K562 (cell line): ENCODE results near the gene FGF22. TPM values are rescaled to one million over a fixed set of nuclear protein-coding genes. Genes with fewer than 3 reads are reported as not detected.
A peak's percentile ranks its signal among the peaks of the same experiment; 100 is the strongest.

Source experiments
- ATAC-seq: fragments of 200-7000 bp; cut with Tn5 transposase; 3 replicates; pipeline ENCODE4 v1.9.1; 2020; ENCODE audit warnings: moderate library complexity
- BruUV-seq: library from RNA; stranded (reverse); fragments of 400-500 nt; replicated peaks from 2 replicates; lab custom pipeline; 2021; lab: Mats Ljungman, UMichigan
- CTCF ChIA-PET: fragments of 300-600 bp; formaldehyde crosslinking; extraction: SDS; loops from one replicate; lab custom pipeline; 2021; ENCODE audit warnings: low intra/inter-chr PET ratio; lab: Yijun Ruan, JAX
- POLR2A ChIA-PET: fragments of 300-600, 350-650 bp; sonication (Branson Sonifier 250); formaldehyde crosslinking; extraction: SDS; loops from one replicate; lab custom pipeline; 2021; ENCODE audit warnings: antibody characterized with exemption, inconsistent platforms; lab: Yijun Ruan, JAX
- DNase-seq, 4 experiments: peaks; one replicate each; pipeline versions ENCODE4 v3.0.0 to v3.0.0-alpha.2; 2011 to 2018; ENCODE audit warnings: low spot score in 3 of 4, mixed read lengths in 3 of 4; ENCODE audit errors: extremely low read depth in 1 of 4
- FAIRE-seq: peaks from 2 replicates; lab custom pipeline; 2011; peaks lifted over from hg19 to GRCh38; lab: Jason Lieb, UNC
- H2AFZ ChIP-seq: 2 replicates; pipeline ENCODE4 v1.6.0; 2011; ENCODE audit warnings: low read depth, low read length, control low read depth, inconsistent platforms
- H3K27ac ChIP-seq: fragments of 200-600 bp; 3 replicates; pipeline ENCODE4 v1.8.0; 2011; ENCODE audit warnings: low read depth, mild to moderate bottlenecking, control low read depth, inconsistent platforms, low read length, moderate library complexity, mixed read lengths; ENCODE audit errors: extremely low read depth
- H3K27me3 ChIP-seq, 2 experiments: fragments of 300-600 bp in 1 of 2; 2 replicates in 1 of 2; 3 replicates in 1 of 2; pipeline versions ENCODE4 v1.6.0 to v1.8.0; 2011; ENCODE audit warnings: inconsistent platforms in 2 of 2, low read length in 2 of 2, mild to moderate bottlenecking in 1 of 2, mixed read lengths in 1 of 2, moderate library complexity in 1 of 2; ENCODE audit not compliant: control insufficient read depth in 2 of 2, insufficient read depth in 2 of 2
- H3K36me3 ChIP-seq: fragments of 300-600 bp; 3 replicates; pipeline ENCODE4 v1.8.0; 2011; ENCODE audit warnings: mild to moderate bottlenecking, low read length, inconsistent platforms; ENCODE audit not compliant: control insufficient read depth, insufficient read depth
- H3K4me1 ChIP-seq, 2 experiments: fragments of 200-600 bp in 1 of 2; replicated peaks in 1 of 2; 2 replicates in 1 of 2; 3 replicates in 1 of 2; pipeline versions ENCODE4 v1.5.1 to v1.8.0; 2011; ENCODE audit warnings: inconsistent platforms in 2 of 2, low read length in 2 of 2, mild to moderate bottlenecking in 1 of 2, mixed read lengths in 1 of 2, moderate library complexity in 1 of 2; ENCODE audit not compliant: control insufficient read depth in 2 of 2, insufficient read depth in 2 of 2
- H3K4me2 ChIP-seq: 2 replicates; pipeline ENCODE4 v1.6.1; 2011; ENCODE audit warnings: low read length, control low read depth, inconsistent platforms, mixed read lengths; ENCODE audit not compliant: insufficient read depth
- H3K4me3 ChIP-seq: fragments of 200-600 bp; sonication (generic), shearing (Covaris generic); 2 replicates; pipeline ENCODE4 v1.5.1; 2016; ENCODE audit warnings: control low read depth, inconsistent platforms
- H3K79me2 ChIP-seq: fragments of 200-600 bp; 3 replicates; pipeline ENCODE4 v1.8.0; 2011; ENCODE audit warnings: low read length, inconsistent platforms; ENCODE audit not compliant: control insufficient read depth, insufficient read depth
- H3K9ac ChIP-seq, 2 experiments: 2 replicates each; pipeline versions ENCODE4 v1.6.0 to v1.6.1; 2011; ENCODE audit warnings: low read depth in 2 of 2, low read length in 2 of 2, control low read depth in 1 of 2, inconsistent platforms in 1 of 2, mild to moderate bottlenecking in 1 of 2, mixed read lengths in 1 of 2; ENCODE audit not compliant: insufficient read depth in 1 of 2
- H3K9me1 ChIP-seq: one replicate; pipeline ENCODE4 v1.6.0; 2011; ENCODE audit warnings: inconsistent platforms, mild to moderate bottlenecking, low read length, moderate library complexity; ENCODE audit not compliant: control insufficient read depth, insufficient read depth
- H3K9me3 ChIP-seq: replicated peaks from 2 replicates; pipeline ENCODE4 v1.5.1; 2011; ENCODE audit warnings: low read depth, low read length, inconsistent platforms; ENCODE audit not compliant: control insufficient read depth, insufficient read depth
- H4K20me1 ChIP-seq: replicated peaks from 2 replicates; pipeline ENCODE4 v1.6.1; 2011; ENCODE audit warnings: low read length, inconsistent platforms, mixed read lengths; ENCODE audit not compliant: control insufficient read depth, insufficient read depth
- HNRNPL ChIP-seq: fragments of 200-400 bp; formaldehyde crosslinking; IDR thresholded peaks from 2 replicates; pipeline ENCODE4 v1.6.1; 2017; ENCODE audit warnings: low read depth, mild to moderate bottlenecking, low read length
- NELFE ChIP-seq: IDR thresholded peaks from 2 replicates; pipeline ENCODE4 v1.6.1; 2011; ENCODE audit warnings: mild to moderate bottlenecking; ENCODE audit not compliant: insufficient read depth, insufficient read length
- PHF8 ChIP-seq: fragments of 200-600 bp; sonication (generic); IDR thresholded peaks from 2 replicates; pipeline ENCODE4 v1.6.1; 2012; ENCODE audit warnings: mixed run types, mild to moderate bottlenecking, inconsistent platforms, low read length, moderate library complexity, borderline replicate concordance
- POLR2G ChIP-seq: fragments of 200-400 bp; formaldehyde crosslinking; IDR thresholded peaks from 2 replicates; pipeline ENCODE4 v1.6.1; 2017; ENCODE audit warnings: low read depth, mild to moderate bottlenecking, antibody characterized with exemption, low read length, moderate library complexity
- POLR3G ChIP-seq: IDR thresholded peaks from 2 replicates; pipeline ENCODE4 v1.6.1; 2011; ENCODE audit not compliant: insufficient read length, insufficient replicate concordance; ENCODE audit errors: extremely low read depth
- RBM22 ChIP-seq: fragments of 200-400 bp; formaldehyde crosslinking; IDR thresholded peaks from 2 replicates; pipeline ENCODE4 v1.6.1; 2018; ENCODE audit warnings: low read length, low read depth; ENCODE audit not compliant: poor library complexity, severe bottlenecking
- SRF ChIP-seq, 2 experiments: fragments of 250-450, 450-650 bp in 1 of 2; sonication (Bioruptor Pico) in 1 of 2; sonication (generic) in 1 of 2; formaldehyde crosslinking; IDR thresholded peaks; 2 replicates each; pipeline versions ENCODE4 v1.5.0 to v1.5.1; 2020 to 2022; ENCODE audit warnings: mild to moderate bottlenecking in 1 of 2, missing genetic modification reagents in 1 of 2
- TAF15 ChIP-seq: fragments of 200-400 bp; formaldehyde crosslinking; IDR thresholded peaks from 2 replicates; pipeline ENCODE4 v1.6.1; 2017; ENCODE audit warnings: mild to moderate bottlenecking, low read depth, low read length, moderate library complexity
- ZNF311 ChIP-seq: fragments of 250-450 bp; sonication (Bioruptor Pico); IDR thresholded peaks from 2 replicates; pipeline ENCODE4 v1.4.0; 2020; ENCODE audit warnings: mild to moderate bottlenecking, moderate library complexity
- ZNF384 ChIP-seq: IDR thresholded peaks from 2 replicates; pipeline ENCODE4 v1.6.1; 2012; ENCODE audit warnings: low read depth, low read length, improper control_type of control experiment
- WGBS: fragments of 100-300 bp; shearing (Covaris generic); methylation state at CpG from one replicate; pipeline ENCODE4 v1.1.6; 2016; ENCODE audit warnings: low coverage, mixed read lengths; ENCODE audit not compliant: insufficient coverage; ENCODE audit errors: missing lambda C conversion rate; 5-methylcytosine and 5-hydroxymethylcytosine counted together
- in situ Hi-C: fragments of 300-500 bp; cut with MboI; formaldehyde crosslinking; loops from 4 replicates; pipeline ENCODE4 v1.15.0; 2018; ENCODE audit warnings: inconsistent platforms, mixed read lengths
- intact Hi-C: fragments of 100-400 bp; cut with micrococcal nuclease; formaldehyde crosslinking; loops from 2 replicates; pipeline ENCODE4 v1.14.2; 2022
- polyA plus RNA-seq, 8 experiments: library from polyadenylated mRNA; depleted of rRNA in 4 of 8; stranded (reverse) in 5 of 8; unstranded in 3 of 8; fragments of >200 nt; fragmentation: Nextera tagmentation in 2 of 8; fragmentation: Illumina TruSeq in 1 of 8; extraction: Ambion mirVana in 2 of 8; extraction: Trizol in 1 of 8; gene quantifications; 2 replicates each; pipeline versions ENCODE4 v1.2.1 to v1.2.3, GENCODE V29; 2011 to 2014; ENCODE audit warnings: inconsistent platforms in 1 of 8, missing spikeins in 1 of 8
- total RNA-seq, 7 experiments: library from RNA; depleted of rRNA in 6 of 7; stranded (reverse); fragments of >200 nt in 6 of 7; fragmentation: Illumina TruSeq in 2 of 7; extraction: Trizol in 2 of 7; gene quantifications; 2 replicates each; pipeline versions ENCODE4 v1.2.1 to v1.2.3, GENCODE V29; 2011 to 2021; ENCODE audit warnings: low replicate concordance in 1 of 7
- TF ChIP-seq, protein P1 (sequence below): sonication (generic); IDR thresholded peaks from 2 replicates; pipeline ENCODE4 v1.6.1; 2016
- TF ChIP-seq, protein P2 (sequence below): sonication (generic); formaldehyde crosslinking; IDR thresholded peaks from 2 replicates; pipeline ENCODE4 v1.8.0; 2023; ENCODE audit warnings: missing genetic modification reagents, mild to moderate bottlenecking, borderline replicate concordance

Gene FGF22
- total and polyA plus RNA-seq, 9 of the 15 experiments (the other 6 are each of a cell fraction or from before 2014, with no cell fraction given): 0.14 to 2.2 (median 0.86) TPM; not detected in 4

DNA sequence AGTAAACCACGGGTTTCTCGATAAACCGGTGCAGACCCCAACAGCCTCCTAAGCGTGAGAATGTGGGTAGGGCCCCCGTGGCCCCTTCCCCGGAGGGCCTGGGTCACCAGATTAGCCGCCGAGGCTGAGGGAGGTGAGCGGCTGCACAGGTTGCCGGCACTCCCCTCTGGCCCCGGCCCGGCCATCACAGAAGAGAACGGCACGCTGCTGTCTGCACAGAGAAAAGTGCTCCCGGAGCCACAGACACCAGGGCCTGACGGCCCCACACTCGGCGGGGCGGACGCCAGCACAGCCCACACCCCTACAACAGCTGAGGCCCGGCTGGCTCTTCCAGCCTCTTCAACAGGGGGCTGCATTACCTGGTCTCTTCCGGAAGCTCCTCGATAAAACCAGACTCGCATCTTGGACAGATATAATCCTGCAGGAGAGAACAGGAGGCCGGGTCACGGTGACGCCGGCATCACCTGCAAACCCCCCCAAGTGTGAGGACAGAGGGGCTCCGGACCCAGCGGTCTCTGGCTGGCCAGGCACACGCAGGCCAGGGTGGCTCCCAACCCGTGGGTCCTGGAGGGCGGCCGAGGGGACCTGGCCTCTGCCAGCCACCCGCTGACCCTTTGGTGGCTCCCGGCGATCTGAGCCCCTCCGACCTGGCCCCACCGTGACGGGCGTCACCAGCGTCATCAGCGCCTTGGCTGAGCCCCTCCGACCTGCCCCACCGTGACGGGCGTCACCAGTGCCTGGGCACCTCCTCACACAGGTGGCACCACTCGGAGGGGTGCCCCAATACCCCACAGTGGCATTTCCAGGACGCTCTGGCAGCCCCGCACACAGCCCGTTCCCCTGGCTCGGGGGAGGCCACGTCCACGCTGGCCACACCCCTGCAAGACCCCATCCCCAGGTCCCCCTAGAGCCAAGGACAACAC, 13.0 kb downstream of the FGF22 start:
- Histone ChIP-seq H3K4me2 (no peak overlapping the region), H3K9me3 (no peaks in the 10 kb centered on the region), H3K27me3 (no peaks in the 10 kb centered on the region), H3K36me3 (peaks cover 91% of the 10 kb centered on the region; the same call in 2 of the 3 replicates), H2AFZ (no peak overlapping the region), H3K9me1 (no peaks in the 10 kb centered on the region), H3K79me2 (peaks cover 55% of the 10 kb centered on the region), H4K20me1 (peaks cover 19% of the 10 kb centered on the region), H3K4me1 (peaks cover 0 to 36% of the 10 kb centered on the region in 2 experiments; a peak in 2 of 5 replicates), H3K27ac (no peak overlapping the region), H3K4me3 (no peak overlapping the region), H3K9ac (no peak overlapping the region)
- ChIA-PET POLR2A (no interaction called here), CTCF (no interaction called here)
- intact Hi-C loops (no loop called here), in situ Hi-C loops (no loop called here)
- DNase-seq: no peak
- 94% methylated on average over 42 of the region's 54 CpGs for WGBS
- TF ChIP-seq HNRNPL (0 out of 2 replicates have a peak, but pooled peaks have one; percentile 30), ZNF311 (CRISPR knock-in tag) (no peak), ZNF384 (no peak), POLR2G (peak; percentile 10; the same call in 1 of the 2 replicates), TAF15 (no peak), POLR3G (no peak), SRF (CRISPR knock-in tag; IDR thresholded peaks at IDR 0.05) (no peak), NELFE (no peak), RBM22 (peak; percentile 31), PHF8 (no peak)
- TF ChIP-seq, protein P1, sequence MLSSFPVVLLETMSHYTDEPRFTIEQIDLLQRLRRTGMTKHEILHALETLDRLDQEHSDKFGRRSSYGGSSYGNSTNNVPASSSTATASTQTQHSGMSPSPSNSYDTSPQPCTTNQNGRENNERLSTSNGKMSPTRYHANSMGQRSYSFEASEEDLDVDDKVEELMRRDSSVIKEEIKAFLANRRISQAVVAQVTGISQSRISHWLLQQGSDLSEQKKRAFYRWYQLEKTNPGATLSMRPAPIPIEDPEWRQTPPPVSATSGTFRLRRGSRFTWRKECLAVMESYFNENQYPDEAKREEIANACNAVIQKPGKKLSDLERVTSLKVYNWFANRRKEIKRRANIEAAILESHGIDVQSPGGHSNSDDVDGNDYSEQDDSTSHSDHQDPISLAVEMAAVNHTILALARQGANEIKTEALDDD: no peak
- TF ChIP-seq, protein P2, sequence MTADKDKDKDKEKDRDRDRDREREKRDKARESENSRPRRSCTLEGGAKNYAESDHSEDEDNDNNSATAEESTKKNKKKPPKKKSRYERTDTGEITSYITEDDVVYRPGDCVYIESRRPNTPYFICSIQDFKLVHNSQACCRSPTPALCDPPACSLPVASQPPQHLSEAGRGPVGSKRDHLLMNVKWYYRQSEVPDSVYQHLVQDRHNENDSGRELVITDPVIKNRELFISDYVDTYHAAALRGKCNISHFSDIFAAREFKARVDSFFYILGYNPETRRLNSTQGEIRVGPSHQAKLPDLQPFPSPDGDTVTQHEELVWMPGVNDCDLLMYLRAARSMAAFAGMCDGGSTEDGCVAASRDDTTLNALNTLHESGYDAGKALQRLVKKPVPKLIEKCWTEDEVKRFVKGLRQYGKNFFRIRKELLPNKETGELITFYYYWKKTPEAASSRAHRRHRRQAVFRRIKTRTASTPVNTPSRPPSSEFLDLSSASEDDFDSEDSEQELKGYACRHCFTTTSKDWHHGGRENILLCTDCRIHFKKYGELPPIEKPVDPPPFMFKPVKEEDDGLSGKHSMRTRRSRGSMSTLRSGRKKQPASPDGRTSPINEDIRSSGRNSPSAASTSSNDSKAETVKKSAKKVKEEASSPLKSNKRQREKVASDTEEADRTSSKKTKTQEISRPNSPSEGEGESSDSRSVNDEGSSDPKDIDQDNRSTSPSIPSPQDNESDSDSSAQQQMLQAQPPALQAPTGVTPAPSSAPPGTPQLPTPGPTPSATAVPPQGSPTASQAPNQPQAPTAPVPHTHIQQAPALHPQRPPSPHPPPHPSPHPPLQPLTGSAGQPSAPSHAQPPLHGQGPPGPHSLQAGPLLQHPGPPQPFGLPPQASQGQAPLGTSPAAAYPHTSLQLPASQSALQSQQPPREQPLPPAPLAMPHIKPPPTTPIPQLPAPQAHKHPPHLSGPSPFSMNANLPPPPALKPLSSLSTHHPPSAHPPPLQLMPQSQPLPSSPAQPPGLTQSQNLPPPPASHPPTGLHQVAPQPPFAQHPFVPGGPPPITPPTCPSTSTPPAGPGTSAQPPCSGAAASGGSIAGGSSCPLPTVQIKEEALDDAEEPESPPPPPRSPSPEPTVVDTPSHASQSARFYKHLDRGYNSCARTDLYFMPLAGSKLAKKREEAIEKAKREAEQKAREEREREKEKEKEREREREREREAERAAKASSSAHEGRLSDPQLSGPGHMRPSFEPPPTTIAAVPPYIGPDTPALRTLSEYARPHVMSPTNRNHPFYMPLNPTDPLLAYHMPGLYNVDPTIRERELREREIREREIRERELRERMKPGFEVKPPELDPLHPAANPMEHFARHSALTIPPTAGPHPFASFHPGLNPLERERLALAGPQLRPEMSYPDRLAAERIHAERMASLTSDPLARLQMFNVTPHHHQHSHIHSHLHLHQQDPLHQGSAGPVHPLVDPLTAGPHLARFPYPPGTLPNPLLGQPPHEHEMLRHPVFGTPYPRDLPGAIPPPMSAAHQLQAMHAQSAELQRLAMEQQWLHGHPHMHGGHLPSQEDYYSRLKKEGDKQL: no peak
- ATAC-seq: no peak
- FAIRE-seq: no peak
- no TSS peak for BruUV-seq
